Hepatic stellate cell (primary cell): ENCODE measurements around the gene RNASE8.
A peak's percentile ranks its signal among the peaks of the same experiment; 100 is the strongest.

Experiments
- DNase-seq: peaks from one replicate; pipeline ENCODE4 v3.0.0; 2011; ENCODE audit warnings: low spot score

The RNASE8 gene

GRCh38 chr14:21053184-21054122, 4.2 kb upstream of the RNASE8 start:
- DNase-seq: no peak

DNA sequence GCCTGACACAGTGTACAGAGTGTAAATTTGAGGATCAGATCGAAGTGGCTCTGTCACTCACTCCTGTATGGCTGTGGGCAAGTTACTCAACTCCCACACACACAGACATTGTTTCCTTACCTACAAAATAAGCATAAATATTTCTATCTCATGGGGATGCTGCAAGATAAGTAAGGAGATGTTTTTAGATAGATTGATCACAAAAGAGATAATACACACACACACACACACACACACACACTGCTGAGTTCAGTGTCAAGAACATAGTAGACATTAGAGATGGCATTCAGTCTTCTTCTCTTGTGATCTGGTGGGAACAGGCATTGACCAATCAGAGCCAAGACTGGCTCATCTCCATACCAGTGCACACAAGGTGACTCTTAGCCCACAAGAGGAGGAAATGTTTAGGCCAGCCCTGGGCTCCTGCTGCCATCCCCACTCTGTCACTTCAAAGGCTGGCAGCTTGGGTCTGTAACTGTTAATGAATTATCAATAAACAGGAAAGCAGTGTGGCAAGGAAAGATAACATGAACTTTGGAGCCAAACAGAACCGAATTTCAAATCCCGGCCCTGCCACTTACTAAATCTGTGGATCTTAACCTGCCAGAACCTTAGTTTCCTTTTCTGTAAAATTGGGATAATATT, 3.4 kb upstream of the RNASE8 start:
- DNase-seq: no peak

- no peak for DNase-seq
These were observed 2.9 kb upstream of the RNASE8 start for GRCh38 chr14:21054768-21055145.

- DNase-seq: no peak
These were observed 2.0 kb upstream of the RNASE8 start for GRCh38 chr14:21055432-21056117.

DNA sequence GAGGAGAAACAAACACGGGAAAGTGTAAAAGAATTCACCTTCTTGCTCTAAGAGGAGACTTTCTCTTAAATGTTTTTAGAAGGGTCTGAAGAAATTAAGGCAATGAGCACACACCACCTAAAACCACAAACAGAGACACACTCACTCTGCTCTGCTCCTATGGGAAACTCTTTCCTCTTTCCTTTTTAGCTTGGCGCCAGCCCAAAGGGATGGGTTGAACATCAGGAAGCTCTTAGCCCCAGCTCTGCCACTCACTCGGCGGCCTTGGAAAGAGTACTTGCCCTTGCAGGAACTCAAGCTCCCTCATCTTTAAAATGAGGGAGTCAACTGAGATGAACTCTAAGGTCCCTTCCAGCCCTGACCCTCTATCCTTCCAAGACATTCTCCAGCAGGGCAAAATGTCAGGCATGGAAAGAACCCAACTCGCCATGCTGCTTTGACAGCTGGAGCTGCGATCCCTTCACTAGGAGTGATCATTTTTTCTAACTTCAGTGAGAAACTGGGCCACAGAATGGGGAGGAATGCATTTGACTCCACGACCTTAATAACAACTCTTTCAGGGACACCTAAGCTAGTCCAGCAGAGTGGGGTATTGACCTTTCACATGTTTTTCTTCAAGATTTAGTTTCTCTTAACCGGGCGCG, 980 bp upstream of the RNASE8 start:
- DNase-seq: no peak

DNA sequence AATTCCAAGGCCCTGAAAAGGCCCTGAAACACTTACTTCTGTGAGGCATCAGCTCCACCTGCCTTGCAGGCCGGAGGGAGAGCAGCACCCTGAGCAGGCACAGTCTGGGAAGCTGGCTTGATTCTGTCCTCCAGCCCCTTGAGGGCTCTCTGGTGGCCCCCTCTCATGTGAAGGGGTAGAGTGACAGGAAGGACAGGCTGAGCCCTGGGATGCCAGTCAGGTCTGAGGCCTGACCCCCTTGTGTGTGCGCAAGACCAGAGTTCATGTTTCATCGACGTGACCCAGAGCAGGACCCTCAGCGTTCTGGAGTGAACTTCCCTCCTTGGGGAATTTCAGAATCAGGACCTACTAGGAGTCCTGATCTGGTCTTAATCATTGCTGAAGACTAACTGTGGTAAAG, 1.3 kb downstream of the RNASE8 start:
- DNase-seq: no peak

DNA sequence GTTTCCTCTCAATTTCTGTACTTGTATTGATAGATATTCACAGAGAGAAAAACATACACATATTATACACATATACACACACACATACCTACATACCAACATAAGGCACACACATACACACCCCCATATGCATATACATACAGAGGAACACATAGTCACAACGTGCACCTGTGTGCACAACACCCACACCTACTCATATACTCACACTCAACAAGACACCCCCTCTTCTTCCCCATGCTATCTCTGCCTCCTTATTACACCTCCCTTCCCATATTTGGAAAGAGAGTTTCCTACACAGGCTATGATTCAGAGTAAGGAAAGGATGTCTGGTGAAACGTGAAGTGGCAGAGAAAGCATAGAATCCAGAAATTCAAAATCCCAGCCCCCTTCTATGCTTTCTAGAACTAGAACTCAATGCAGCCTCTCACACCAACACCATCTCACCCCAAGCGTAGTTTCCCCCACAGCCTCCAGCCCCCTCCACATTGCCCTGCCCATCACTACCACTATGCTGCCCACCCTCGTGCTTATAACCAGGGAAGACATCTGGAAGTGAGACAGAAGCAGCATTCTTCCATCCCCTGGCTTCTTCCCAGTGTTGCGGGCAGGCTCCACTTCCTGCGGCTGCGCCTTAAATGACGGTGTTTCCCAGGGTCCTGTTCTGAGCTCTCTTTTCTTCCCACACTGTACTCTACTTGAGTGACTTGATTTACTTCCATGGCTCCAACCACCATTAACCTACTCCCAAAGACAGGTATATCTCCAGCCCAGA, 2.4 kb downstream of the RNASE8 start:
- DNase-seq: no peak

- no peak for DNase-seq
These were observed 3.2 kb downstream of the RNASE8 start for GRCh38 chr14:21060614-21061346.

DNA sequence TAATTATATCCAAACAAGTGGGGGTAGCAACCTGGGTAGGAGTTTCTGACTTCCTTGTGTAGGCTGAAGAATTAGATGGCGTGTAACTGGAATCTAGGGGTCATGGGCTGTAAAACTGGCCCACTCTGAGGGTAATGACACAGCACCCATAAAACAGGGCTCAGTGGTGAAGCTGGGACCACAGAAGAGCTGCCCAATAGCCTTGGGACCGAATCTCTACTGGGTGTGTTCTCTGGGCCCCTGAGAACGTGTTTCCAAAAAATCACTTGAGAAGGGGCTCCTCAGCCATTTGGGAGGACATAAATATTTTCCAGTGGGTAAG, 3.7 kb downstream of the RNASE8 start:
- no peak for DNase-seq

GRCh38 chr14:21063479-21063878, 5.9 kb downstream of the RNASE8 start:
- no peak for DNase-seq

GRCh38 chr14:21066882-21067502, 9.4 kb downstream of the RNASE8 start:
- no peak for DNase-seq

- DNase-seq: peak; percentile 72
These were observed 11.1 kb downstream of the RNASE8 start for GRCh38 chr14:21068521-21069387.

- DNase-seq: peak; percentile 41
These were observed 11.9 kb downstream of the RNASE8 start for GRCh38 chr14:21069388-21070082.

GRCh38 chr14:21070083-21070609, 12.5 kb downstream of the RNASE8 start, which contains the start of gene ARHGEF40:
ARHGEF40 (plus strand) TSS chr14:21070304; CDS start chr14:21070397, 93 bp downstream.
- DNase-seq: peak; percentile 70

GRCh38 chr14:21070610-21071224, 13.1 kb downstream of the RNASE8 start:
- peak; percentile 68 for DNase-seq

DNA sequence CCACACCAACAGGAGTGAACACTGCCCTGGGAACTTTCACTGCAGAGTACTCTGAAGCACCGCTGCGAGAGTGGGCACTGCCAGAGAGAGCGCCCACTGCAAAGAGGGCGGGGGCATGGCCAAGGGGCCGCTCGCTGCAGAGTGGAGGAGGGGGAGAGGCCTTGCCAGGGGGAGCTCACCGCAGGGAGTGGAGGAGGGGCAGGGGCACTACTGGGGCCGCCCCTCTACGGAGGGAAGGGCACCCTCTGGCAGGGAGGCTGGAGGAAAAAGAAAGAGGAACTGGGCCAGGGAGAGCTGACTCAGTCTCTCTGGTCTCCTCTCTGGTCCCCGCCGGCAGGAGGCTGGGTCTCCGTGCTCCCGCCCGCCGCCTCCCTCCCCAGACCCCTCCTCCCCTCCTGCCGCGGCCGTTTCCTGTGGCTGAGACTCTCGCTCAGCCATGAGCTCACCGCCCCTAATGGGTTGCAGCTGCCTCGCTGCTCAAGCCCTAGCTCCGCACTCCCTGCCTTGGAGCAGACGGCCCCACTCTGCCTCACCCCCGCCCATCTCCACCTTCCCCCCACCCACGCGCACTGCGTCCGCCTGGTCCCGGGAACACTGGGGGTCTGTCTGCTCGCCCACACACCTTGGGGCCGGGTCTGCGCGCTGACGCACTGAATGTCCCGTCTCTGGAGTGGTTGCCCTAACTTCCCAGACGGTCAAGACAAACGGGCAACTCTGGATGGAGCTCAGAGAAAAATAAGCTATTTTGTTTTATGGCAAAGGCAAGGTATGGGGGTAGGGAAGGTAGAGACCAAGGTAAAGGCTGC, 13.8 kb downstream of the RNASE8 start:
- DNase-seq: peak; percentile 92

DNA sequence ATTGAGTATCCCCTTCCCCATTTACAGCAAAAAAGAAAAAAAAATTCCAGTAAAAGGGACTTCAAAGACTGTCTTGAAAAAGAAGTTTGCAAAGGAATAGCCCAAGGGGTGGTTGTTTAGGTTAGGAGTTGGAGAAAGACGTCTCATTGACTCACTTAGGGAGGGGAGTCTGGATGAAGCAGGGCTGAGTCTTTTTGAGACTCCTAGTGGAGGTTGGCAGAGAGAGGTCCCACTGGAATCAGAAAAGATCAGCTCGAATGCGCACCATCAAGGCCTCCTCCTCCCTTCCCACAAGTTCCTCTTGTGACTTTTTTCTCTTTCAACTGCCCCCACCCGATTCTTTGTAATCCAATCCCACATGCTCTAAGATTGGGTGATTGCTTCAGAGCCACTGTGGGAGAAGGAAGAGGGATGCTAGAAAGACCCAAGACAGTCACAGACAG, 14.4 kb downstream of the RNASE8 start:
- DNase-seq: peak; percentile 80
